EL (cell line): ENCODE measurements around the gene SDS.

Experiments used
- DNase-seq: peaks from one replicate; pipeline ENCODE4 v3.0.0-alpha.2; 2016

Gene SDS

GRCh38 chr12:113398346-113399290 lies 5.1 kb downstream of the SDS start:
- DNase-seq, result no peak

- DNase-seq, result no peak
Measured at GRCh38 chr12:113397497-113398197, 6.0 kb downstream of the SDS start.

GRCh38 chr12:113396828-113397496 lies 6.7 kb downstream of the SDS start:
- DNase-seq, result no peak

- no peak for DNase-seq
Measured at GRCh38 chr12:113396200-113396599, 7.5 kb downstream of the SDS start.

GRCh38 chr12:113395119-113395518 lies 8.6 kb downstream of the SDS start:
- DNase-seq, result no peak

GRCh38 chr12:113393749-113394148 lies 9.9 kb downstream of the SDS start:
- no peak for DNase-seq

- no peak for DNase-seq
Measured at GRCh38 chr12:113392988-113393579, 10.6 kb downstream of the SDS start.

- DNase-seq, result no peak
Measured at GRCh38 chr12:113392520-113392919, 11.2 kb downstream of the SDS start.

- DNase-seq, result no peak
Measured at GRCh38 chr12:113391650-113392337, 11.9 kb downstream of the SDS start.

- DNase-seq, result no peak
Measured at GRCh38 chr12:113391145-113391544, 12.5 kb downstream of the SDS start.

- DNase-seq, result no peak
Measured at GRCh38 chr12:113390064-113391043, 13.3 kb downstream of the SDS start.

- no peak for DNase-seq
Measured at GRCh38 chr12:113388351-113388750, 15.3 kb downstream of the SDS start.

- no peak for DNase-seq
Measured at GRCh38 chr12:113387631-113388030, 16.1 kb downstream of the SDS start.

GRCh38 chr12:113386866-113387566 lies 16.7 kb downstream of the SDS start:
- no peak for DNase-seq

- DNase-seq, result no peak
Measured at GRCh38 chr12:113385282-113385882, 18.3 kb downstream of the SDS start.

- no peak for DNase-seq
Measured at GRCh38 chr12:113384778-113385177, 18.9 kb downstream of the SDS start.

GRCh38 chr12:113382206-113382605 lies 21.5 kb downstream of the SDS start:
- no peak for DNase-seq

GRCh38 chr12:113381220-113381619 lies 22.5 kb downstream of the SDS start:
- no peak for DNase-seq

- no peak for DNase-seq
Measured at GRCh38 chr12:113378291-113378690, 25.4 kb downstream of the SDS start.

- no peak for DNase-seq
Measured at GRCh38 chr12:113374823-113375428, 28.8 kb downstream of the SDS start.
